GM11168 (cell line): Measurements from ENCODE around the gene SAMD14.

ENCODE experiments used
- in situ Hi-C: fragments of 300-500 bp; cut with MboI; formaldehyde crosslinking; loops from one replicate; pipeline ENCODE4 v1.12.0; 2022; ENCODE audit warnings: low sequenced_read_pairs; ENCODE audit not compliant: unreplicated experiment

SAMD14 gene

GRCh38 chr17:50087912-50088405, 42.0 kb downstream of the SAMD14 start:
- in situ Hi-C loops, result no loop called here

DNA sequence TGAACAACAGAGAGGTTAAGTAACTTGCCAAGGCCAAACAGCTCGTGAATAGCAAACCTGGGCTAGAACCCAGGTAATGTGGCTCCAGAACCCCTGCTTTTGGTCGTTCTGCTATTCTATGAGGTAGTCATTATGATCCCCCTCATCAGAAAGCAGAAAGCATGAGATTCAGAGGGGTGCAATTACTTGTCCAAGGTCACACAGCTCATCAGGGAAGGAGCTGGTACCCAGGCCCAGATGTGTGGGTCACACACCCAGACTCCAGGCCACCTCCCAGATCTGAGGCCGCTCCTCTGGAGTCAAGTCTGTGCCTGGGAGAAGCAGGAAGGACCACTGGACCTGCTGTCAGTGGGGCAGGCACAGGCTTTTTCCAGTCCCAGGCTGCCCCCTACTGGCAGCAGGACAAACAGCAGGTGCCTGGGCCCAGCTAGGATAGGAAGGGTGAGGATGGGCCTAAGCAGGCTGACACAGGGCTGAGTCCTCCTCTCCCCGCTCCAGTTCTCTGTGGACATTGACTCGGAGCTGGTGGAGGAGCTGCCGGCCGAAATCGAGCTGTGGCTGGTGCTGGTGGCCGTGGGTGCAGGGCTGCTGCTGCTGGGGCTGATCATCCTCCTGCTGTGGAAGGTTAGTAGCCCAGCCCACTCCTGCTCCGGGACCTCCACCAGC, 42.6 kb downstream of the SAMD14 start:
- in situ Hi-C loops, result no loop called here

DNA sequence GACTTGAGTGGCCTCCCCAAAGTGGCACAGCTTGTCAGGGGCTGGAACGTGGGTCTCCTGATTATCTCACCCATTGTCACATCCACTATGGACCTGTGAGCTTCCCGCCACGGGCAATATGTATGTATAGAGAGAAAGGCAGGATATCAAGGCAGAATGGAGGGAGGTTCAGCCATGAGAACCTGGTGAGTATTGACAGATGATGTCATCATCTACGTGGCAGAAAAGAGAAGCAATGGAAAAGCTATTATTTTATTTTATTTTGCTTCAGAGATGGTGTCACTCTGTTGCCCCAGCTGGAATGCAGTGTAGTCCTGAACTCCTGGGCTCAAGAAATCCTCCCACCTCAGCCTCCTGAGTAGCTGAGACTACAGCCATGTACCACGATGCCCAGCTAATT, 48.2 kb downstream of the SAMD14 start:
- in situ Hi-C loops, result no loop called here

- in situ Hi-C loops, result no loop called here
These were observed 49.1 kb downstream of the SAMD14 start for GRCh38 chr17:50080827-50081226.

GRCh38 chr17:50080096-50080480, 49.9 kb downstream of the SAMD14 start:
- in situ Hi-C loops, result no loop called here

DNA sequence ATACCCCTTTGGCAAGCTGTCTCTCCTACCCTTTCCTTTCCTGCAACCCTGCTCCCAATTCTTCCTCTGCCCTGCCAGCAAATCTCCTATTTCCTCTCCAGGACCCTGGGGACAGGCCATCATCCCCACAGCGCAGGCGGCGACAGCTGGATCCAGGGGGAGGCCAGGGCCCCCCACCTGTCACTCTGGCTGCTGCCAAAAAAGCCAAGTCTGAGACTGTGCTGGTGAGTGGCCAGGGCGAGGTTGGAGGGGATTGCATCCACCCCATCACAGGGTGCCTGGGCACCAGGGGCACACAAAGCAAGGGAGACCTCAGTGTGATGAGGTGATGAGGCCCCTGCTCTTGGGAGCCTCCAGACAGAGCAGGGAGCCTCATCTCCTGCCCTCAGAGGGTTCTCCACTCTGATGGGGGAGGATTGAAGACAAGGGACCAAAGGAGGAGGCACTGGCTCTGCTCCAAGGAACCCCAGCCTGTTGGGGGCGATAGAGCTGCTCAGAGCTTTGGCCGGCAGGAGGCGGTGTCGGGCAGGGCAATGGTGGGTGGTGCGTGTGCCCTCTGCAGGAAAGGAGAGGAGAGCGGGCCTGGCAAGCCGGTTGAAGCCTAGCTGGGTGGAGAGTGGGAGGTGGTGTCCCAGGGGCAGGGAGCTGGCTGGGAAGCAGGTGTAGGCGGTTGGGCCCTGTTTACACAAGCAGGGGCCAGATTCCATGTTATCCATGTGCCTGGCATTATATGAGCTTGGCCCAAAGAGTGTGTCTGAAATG, 50.4 kb downstream of the SAMD14 start:
- in situ Hi-C loops, result no loop called here

DNA sequence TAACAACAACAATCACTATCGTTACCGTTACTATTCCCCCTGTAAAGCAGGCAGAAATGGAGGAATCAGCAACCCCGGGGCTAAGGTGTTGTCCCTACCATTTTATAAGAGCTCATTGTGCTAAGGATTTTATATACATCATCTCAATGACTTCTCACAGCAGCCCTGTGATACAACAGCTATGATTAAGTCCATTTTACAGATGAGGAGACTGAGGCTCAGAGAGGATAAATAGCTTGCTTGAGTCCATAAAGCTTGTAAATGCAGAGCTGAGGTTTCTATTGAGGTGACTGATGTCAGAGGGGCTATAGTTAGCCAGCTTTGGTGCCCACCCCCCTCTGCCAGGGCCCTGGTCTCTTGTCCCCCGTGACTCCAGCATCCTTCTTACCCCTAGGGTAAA, 51.5 kb downstream of the SAMD14 start:
- in situ Hi-C loops, result no loop called here

DNA sequence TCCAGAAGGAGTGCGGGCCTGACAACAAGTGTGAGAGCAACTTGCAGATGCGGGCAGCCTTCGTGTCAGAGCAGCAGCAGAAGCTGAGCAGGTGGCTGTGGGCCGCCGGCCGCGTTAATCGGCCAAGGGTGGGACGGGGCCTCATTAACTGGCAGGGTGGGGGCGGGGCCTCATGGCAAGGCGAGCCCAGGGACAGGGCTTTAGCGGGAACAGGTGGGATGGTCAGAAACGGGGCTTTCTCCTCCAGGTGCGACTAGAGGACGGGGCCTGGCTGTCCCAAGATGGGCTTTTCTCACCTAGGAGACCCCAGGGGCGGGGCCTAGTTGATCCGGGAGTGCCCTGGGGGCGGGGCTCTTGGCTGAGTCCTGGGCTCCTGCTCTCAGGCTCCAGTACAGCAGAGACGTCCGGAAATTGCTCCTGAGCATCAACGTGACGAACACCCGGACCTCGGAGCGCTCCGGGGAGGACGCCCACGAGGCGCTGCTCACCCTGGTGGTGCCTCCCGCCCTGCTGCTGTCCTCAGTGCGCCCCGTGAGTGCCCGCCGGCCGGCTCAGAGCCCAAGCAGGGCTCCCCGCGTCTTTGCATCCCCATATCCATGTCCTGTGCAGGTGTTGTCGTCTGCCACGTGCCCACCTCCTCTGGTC, 53.2 kb downstream of the SAMD14 start:
- in situ Hi-C loops, result no loop called here

DNA sequence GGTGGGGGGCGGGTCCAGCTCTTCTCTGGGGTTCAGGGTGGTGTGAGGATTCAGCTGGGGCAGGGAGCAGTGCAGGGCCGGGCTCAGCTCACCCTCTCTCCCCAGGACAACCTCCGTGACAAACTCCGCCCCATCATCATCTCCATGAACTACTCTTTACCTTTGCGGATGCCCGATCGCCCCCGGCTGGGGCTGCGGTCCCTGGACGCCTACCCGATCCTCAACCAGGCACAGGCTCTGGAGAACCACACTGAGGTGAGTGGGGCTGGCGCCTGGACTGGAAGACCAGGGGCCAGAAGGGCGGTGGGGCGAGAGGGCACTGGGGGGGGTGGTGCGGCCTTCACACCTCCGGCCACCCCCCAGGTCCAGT, 53.8 kb downstream of the SAMD14 start:
- in situ Hi-C loops, result no loop called here

GRCh38 chr17:50075446-50076032, 54.4 kb downstream of the SAMD14 start:
- in situ Hi-C loops, result no loop called here

- in situ Hi-C loops, result no loop called here
These were observed 55.7 kb downstream of the SAMD14 start for GRCh38 chr17:50074227-50074626.

DNA sequence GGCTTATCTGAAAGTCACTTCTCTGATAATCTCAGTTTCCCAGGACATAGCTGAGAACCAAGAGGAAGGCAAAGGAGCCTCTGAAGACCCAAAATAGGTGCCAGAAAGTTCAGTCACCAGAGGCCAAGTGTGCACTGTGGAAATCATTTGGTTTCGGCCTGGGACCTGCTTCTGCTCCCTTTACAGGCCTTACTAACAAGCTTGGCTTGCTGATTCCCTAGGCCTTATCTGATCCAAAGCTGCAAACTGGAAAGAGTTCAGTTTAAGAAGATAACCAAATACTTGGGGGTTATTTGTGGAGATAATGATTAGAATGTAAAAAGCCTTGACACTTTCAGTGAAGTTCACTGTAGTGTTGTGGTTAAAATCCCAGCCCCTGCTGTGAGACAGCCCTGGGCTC, 57.0 kb downstream of the SAMD14 start:
- in situ Hi-C loops, result no loop called here

DNA sequence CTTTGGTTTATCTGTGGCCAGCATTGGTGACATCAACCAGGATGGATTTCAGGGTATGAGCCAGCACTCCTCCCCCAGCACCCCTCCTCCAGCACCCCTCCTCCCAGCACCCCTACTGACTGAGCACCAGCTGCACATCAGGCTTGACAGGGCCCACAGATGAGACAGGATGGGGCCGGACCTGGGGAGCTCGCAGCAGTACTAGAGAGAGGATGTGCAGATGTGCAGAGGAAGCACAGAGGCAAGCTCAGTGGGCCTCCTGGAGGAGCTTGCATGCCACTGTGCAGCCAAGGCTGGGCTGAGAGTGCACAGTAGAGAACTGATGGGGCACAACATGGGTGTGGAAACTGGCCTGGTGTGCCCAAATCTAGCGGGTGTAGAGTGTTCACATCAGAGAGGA, 57.8 kb downstream of the SAMD14 start:
- in situ Hi-C loops, result no loop called here

- in situ Hi-C loops, result no loop called here
These were observed 58.3 kb downstream of the SAMD14 start for GRCh38 chr17:50071692-50072091.

- in situ Hi-C loops, result no loop called here
These were observed 58.9 kb downstream of the SAMD14 start for GRCh38 chr17:50070908-50071680.

DNA sequence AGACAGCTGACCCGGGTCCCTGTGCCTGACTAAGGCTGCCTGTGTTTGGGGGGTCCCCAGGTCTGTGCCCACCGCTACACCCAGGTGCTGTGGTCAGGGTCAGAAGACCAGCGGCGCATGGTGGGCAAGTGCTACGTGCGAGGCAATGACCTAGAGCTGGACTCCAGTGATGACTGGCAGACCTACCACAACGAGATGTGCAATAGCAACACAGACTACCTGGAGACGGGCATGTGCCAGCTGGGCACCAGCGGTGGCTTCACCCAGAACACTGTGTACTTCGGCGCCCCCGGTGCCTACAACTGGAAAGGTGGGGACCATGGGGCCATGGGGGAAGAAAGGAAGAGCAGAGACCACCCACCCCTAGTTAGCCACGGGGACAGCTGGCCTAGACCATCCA, 62.0 kb downstream of the SAMD14 start:
- in situ Hi-C loops, result no loop called here

DNA sequence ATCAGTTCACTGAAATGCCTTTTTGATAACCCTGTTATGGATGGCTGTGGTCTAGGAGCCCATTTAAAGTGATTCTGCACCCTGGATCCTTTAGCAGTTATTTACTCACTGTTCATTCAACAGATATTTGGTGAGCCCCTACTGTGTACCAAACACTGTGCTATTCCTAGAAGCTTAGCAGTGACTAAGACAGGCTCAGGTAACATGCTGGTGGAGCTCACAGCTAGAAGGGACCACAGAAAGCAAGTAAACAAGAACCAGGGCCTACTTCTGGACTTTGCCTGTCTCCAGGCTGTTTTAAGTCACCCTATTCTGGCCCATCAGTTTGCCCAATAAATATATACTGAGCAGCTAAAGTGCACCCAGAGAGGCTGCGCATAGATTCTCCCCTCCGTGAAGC, 63.0 kb downstream of the SAMD14 start:
- in situ Hi-C loops, result no loop called here

DNA sequence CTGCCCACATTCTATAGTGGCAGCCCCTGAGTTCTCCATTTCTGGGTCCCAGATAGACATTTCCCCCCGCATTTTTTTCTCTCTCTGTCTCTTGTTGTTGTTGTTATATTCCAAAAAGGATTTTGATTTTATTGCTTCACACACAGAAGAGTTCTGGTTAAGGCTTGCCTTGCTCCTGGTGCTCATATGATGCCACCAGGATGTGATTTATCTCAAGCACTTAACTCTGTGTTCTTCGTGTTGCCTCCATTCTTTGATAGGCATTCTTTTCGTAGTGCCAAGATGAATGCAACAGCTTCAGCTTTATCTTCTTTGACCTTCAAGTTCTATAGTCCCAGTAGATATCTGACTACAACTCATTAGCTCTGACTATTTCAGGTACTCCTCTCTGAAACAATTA, 64.9 kb downstream of the SAMD14 start:
- in situ Hi-C loops, result no loop called here

- in situ Hi-C loops, result no loop called here
These were observed 65.5 kb downstream of the SAMD14 start for GRCh38 chr17:50064253-50065001.
